DMS153 treated with DMSO at 0.1 percent for 48 hours (cell line): Measurements from ENCODE around the gene FBXO3.
"Not testable (repeated sequence)": the region's sequence is repeated elsewhere in the genome, so short reads cannot be mapped to it uniquely, and the experiment has no call there.

ENCODE experiments used
- DNase-seq: peaks from one replicate; lab custom pipeline; 2025; ENCODE audit not compliant: unreplicated experiment; lab: John Stamatoyannopoulos, UW

FBXO3 gene

DNA sequence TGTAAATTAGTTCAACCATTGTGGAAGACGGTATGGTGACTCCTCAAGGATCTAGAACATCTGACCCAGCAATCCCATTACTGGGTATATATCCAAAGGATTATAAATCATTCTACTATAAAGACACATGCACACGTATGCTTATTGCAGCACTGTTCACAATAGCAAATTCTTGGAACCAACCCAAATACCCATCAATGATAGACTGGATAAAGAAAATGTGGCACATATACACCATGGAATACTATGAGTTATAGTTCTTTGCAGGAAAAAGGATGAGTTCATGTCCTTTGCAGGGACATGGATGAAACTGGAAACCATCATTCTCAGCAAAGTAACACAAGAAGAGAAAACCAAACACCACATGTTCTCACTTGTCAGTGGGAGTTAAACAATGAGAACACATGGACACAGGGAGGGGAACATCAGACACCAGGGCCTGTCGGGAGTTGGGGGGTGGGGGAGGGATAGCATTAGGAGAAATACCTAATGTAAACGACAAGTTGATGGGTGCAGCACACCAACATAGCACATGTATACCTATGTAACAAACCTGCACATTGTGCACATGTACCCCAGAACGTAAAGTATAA lies 45.2 kb downstream of the FBXO3 start:
- not testable (repeated sequence) for DNase-seq

DNA sequence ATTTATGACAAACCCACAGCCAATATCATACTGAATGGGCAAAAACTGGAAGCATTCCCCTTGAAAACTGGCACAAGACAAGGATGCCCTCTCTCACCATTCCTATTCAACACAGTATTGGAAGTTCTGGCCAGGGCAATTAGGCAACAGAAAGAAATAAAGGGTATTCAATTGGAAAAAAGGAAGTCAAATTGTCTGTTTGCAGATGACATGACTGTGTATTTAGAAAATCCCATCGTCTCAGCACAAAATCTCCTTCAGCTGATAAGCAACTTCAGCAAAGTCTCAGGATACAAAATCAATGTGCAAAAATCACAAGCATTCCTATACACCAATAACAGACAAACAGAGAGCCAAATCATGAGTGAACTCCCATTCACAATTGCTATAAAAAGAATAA lies 46.8 kb downstream of the FBXO3 start:
- DNase-seq, result not testable (repeated sequence)

DNA sequence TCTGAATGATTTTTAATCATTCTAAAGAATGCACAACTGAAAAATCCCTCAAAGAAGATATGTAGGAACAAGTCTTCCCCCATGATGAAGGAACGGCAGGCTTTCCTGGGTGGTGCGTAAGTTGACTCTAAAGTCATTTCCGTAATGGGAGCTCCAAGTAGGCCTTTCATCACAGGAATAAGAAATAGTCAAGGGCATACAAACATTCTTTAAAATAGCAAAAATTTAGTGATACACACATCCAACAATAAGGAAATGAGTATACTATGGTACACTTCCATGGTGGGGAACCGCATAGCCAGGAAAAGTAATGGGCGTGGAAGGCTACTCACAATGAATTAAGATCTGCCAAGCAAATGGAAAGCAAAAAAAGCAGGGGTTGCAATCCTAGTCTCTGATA lies 48.8 kb downstream of the FBXO3 start:
- no peak for DNase-seq

DNA sequence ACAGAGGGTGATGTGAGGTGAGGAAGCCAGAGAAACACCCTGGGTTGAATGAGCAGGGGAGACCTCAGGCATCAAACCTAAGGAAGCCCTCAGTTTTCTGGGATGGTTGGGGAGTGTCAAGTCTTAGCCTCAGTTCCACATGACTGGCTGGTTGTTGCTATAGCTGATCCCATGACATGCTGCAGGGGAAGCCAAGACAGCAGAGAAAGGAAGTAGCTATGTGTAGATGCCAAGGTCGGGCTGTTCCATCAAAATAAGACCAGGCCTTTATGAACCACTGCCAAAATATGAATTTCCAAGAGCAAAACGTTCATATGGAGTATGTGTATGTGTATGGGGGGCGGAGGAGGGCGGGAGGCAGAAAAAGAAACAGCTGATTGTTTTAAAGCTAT lies 49.7 kb downstream of the FBXO3 start:
- no peak for DNase-seq

DNA sequence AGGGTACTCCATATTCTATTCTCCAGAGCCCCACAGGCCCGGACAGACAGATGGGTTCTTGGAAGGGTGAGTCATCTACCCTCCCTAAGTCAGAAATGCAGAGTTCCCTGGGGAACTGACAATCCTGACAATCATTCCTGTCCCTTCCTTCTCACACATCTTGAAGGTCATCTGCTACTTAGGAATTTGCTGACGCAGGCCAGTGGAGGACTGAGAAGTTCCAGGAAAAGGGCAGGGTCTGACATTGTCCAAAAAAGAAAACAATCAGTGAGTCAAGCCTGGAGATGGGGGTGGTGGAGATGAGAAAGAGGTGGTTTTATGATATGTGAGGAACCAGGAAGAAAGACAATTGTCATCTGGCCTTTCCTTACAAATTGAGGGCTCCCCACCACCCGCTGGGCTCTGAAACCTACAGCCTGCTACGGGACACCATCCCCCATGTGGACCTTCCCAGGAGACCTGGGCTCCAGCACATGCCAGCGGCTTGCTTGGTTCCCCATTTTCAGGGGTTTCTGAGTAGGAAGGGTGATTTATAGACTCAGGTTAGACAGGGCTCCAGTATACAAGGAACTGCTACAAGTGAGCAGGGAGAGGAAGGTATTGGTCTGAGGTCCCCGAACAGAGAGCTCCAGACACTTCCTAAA lies 51.0 kb downstream of the FBXO3 start:
- DNase-seq, result no peak

DNA sequence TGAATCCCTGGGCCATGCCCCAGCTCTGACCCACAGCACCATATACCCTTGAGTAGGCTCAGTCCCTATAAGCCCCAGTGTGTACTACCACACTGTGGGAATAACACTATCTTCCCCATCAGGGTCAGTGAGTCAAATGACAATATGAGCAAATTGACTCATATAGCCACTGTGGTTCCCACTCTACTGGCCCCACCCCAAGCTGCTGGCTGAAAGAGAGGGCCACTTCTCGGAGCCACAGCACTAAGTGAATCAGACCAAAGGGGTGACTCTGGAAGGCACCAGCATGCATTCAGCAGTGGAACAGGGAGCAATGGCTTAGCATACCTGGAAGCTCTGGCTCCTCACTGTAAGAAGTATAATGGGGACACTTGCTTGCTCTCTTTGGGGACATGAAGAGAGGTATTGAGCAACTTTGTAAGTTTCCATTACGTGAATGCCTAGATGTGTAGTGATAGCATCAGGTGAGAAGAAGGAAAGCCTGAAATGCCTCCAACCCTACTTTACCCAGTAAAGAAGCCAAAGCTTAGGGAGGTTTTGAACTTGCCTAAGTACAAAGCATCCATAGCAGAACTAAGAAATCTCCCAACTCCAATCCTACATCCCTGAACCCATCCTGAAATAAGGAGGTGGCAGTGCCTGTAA lies 51.6 kb downstream of the FBXO3 start:
- DNase-seq, result no peak

DNA sequence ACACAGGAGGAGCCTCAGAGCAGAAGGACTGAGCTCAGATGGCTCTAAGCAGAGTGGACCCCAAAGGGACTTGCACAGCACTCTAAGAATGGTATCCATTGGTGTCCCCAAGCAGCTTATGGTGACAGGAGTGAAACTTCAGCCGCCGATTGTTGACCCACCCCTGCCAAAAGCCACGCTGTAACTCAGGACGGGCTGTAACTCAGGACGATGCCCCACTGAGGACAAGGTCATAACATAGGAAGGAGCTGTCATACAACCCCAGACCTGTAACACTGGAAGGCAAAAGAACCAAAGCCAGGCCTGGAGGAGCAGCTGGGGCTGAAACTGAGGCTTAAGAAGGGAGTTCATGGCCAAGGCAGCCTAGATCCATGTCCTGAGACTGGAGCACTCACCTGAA lies 52.3 kb downstream of the FBXO3 start:
- no peak for DNase-seq

DNA sequence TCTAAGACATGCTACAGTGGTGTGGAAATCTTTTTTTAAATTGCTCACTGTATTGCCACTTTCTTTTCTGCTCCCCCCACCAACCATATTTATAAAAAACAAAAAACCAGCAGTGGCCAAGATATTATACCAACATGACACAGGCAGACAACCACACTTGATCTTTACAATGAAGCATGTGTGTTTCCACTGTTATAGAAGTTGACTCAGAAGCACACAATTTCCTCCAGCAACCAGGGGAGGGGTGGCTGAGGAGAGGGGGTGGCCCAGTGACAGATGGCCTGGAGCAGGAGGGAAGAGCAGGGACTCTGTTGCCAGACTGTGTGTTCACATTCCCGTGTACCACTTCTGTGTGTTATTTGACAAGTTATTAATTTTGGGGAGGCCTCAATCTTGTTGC lies 52.9 kb downstream of the FBXO3 start:
- no peak for DNase-seq

DNA sequence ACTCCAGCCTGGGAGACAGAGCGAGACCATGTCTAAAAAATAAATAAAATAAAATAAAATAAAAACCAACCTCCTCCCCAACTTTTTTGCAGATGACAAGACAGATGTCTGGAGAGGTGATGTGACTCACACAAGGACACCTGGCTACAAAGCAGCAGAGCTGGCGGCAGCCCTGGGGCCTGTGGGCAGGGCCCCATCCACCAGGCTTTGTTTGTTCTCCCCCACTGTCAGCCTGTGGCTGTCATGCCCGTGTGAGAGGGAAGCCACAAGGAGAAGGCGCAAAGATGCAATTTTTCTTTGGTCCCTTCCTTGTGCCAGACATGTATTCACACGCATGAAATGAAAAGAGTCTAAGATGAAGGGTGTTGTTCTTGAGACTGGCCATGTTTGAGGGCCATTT lies 54.7 kb downstream of the FBXO3 start:
- DNase-seq, result no peak

DNA sequence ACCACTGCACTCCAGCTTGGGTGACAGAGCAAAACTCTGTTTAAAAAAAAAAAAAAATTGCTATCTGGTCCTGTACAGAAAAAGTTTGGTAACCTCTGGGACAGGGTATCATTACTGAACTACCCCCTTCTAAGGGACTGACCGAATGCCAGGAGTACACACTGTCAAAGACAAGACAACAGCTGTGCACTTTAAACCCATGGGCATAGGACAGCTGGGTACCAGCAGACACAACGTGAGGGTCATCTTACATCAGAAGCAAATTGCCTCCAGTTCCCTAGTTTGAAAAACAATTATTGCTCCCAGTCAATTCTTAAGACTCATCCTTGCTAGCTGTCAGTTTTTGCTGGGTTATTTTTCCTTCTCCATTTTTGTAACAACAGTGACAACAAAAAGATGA lies 55.9 kb downstream of the FBXO3 start:
- DNase-seq, result no peak

DNA sequence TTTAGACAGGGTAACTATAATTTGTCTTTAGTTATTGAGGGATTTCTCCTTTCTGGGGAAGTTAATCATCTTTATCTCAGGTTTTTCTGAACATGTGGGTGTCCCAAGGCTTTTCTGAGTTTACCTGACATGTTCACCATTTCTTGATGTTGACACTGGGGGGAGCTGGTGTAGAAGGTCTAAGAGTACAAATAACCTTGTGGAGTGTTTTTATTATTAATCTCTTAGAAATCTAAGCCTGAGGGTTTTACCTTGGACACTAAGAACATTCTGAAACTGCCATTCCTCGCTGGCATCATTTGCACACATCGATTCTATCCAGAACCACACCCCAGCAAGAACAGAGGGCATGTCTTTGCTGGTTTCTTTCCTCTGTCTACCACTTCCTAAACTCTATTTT lies 58.1 kb downstream of the FBXO3 start:
- DNase-seq, result no peak

DNA sequence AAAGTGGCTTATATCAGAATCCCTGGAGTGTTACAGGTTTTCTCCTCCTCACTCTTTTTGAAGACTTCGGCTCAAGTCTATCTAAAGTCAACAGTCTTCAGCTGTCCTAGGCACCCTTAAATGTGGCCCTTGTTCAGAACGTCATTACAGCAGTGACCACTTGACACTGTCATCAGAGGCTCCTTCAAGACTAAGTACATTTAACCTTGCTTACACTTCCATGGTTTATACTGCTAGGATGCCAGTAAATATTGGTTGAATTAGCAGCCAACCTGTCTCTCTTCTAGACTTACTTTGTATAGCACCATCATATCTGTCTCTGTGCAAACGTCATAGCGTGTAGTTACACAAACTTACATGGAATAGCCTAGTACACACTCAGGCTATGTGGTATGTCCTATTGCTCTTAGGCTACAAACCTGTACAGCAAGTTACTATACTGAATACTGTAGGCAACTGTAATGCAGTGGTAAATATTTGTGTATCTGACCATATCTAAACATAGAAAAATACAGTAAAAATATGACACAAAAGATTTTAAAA lies 60.4 kb downstream of the FBXO3 start:
- no peak for DNase-seq

DNA sequence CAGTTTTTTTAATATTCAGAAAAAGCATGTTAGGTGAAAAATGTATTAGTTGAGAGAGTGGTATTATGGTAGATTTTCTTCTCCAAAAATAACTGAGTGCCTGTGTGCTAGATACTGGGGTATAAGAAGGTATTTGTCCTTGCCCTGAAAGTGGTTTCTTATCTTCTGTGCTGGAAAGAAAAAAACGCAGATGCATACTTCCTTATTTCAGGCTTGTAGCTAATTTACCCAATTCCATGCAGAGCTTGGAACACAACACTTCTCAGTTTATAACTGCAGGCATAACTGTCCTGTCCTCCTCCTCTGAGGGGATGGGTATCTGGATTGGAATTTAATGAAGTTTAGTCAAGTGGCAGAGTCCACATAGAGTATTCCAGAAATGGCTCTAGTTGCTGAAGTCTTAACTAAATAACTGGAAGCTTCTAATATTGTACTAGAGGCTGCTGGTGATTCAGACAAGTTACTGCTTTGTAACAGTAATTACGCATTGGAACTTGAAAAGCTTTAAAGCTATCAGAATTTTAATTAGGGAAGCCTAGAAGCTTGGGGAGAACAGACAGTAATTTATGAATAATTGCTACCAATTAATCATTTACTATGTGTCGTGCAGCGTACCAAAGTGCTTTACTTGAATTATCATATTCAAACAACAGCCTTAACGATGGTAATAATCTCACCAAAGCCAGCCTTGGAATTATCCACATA lies 61.0 kb downstream of the FBXO3 start:
- DNase-seq, result no peak

DNA sequence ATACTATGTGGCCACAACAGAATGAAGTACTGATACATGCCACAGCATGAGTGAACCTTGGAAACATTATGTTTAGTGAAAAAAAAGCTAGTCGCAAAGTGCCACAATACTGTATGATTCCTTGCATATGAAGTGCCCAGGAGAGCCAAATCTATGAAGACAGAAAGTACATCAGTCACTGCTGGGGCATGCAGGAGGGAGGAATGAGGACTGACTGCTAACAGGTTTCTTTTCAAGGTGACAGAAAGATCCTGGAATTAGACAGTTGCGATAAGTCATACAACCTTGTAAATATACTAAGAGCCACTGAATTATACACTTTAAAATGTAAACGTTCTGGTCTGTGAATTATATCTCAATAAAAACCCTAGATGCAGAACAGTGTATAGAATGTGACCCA lies 61.9 kb downstream of the FBXO3 start:
- no peak for DNase-seq

DNA sequence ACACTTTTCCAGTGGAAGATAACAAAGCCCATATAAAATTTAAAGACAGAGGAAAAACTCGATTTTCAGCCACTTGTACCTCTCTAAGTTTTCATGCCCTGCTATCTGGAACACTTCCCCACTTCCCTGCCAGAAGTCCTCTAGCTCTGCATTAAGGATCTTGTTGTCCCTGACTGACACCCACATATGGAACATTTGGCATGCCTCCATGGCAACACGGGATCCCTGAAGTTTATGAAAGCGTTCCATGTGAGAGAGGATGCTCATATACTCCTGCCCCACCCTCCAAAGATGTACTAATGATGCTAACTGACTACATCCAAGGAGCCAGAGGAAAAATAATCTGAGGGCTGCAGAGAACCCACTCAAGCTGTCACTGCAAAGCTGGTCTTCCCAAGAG lies 64.9 kb downstream of the FBXO3 start:
- no peak for DNase-seq

DNA sequence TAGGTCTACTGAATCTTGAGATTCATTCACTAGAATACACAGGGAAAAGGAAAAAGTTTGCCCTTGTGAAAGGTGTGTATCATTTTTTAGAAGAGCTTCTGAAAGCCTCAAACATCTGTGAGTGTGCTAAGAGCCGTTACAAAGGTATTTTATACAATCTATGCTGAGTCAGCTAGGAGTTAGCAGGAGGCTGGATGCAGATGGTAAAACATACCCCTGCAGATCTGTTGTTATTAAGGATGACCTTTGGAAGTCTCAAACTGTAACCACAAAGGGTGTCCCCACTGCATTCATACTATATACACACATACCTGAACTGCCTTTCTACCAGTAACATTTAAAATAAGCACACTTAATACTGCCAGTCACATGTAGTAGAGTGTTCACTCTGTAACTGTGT lies 65.3 kb downstream of the FBXO3 start:
- no peak for DNase-seq

DNA sequence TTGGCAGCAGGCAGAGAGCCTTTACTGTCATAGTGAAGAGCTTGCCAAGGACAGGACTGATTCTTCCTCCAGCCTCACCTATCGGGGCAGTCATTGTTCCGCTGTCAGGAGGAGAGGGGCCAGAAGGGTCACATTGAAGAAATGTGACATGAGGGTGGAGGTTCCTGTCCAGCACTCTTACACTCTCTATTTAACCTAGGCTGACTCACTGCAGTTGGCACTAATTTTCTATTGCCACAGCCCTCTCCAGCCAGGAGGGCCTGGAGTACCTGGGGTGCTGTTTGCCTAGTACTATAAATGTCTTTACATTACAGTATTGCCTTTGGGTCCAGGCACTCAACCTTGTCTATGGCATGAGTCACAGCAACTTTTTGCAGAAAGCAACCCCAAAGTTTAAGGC lies 66.5 kb downstream of the FBXO3 start:
- not testable (repeated sequence) for DNase-seq

DNA sequence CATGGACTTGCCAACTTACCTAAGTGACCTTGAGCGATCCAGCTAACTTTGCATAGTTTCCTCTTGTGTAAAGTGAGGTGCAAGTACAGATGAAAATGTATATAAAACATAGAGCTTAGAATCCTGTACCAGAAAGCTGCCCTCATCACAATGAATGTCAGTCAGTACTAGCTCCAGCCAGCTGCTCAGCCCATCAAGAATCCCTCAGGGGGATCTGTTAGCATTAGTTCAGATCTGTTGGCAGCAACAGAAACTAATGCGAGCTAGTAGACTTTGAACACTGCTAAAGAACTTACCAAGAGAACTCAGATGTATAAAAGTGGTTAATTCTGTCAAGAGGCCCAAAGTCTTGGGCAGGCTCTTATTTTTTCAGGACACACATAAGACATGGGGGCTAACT lies 67.4 kb downstream of the FBXO3 start:
- no peak for DNase-seq

DNA sequence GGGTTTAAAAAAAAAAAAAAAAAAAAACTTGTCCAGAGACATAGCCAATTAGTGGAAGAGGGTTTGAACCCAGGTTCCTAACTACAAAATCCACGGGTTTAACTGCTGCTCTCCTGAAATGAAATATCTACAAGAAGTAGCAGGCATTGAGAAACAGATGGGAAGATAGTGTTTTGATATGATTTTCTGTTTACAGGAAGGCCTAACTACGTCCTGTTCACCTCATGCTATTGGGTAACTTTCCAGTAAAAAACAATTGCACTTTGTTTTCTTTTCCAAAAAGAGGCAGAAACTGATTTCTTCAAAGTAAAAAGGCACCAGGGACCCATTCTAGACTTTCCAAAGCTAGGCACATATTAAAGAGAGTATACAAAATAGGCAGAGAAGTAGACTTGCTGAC lies 67.8 kb downstream of the FBXO3 start:
- DNase-seq, result no peak

DNA sequence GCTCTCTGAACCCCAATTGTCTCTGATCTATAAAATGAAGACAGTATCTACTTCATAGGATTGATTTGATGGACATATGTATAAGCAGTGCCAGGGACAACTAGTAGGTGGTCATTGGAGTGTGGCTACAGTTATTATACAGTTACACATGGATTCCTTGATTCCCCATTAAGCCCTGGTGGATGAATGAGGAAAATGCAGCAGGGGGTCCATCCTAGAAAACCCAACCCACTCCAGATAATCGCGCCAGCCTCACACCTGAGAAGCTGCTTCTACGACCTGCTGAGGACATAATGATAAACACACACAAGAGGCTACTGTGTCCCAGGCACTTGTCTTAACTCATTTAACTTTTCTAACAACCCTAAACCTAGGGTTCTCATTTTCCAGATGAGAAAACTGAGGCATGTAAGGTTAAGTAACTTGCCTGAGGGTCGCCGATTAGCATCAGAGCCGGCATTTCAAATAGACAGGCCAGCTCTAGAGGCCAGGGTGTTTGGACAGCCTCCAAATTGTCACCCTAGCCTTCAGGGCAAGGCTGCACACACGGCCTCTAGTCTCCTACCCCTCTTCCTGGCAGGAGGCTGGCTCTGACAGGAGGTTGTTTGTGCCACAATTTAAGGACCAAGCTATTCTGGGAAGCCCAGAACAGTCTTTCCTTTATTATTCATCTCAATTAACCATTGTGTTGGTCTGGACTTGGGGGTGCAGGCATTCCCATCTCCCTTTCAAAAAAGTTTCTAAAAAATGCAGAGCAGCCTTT lies 69.9 kb downstream of the FBXO3 start:
- no peak for DNase-seq

DNA sequence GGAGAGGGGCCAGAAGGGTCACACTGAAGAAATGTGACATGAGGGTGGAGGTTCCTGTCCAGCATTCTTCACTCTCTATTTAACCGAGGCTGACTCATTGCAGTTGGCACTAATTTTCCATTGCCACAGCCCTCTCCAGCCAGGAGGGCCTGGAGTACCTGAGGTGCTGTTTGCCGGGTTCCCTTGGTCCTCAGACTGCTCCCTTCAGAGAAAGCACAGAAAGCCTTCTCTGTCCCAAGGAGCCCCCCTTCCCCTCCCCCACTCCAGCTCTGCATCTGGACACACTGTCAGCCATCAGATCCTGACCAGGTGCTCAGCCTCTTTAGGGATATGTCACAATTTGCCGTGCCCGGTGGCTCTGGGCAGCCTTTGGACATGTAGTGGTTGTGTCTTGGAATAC lies 70.5 kb downstream of the FBXO3 start:
- DNase-seq, result no peak
